Transverse colon (tissue), 4 donors: Measurements from ENCODE around the gene LKAAEAR1. TPM values are rescaled to one million over a fixed set of nuclear protein-coding genes. Genes with fewer than 3 reads are reported as not detected.
A peak's percentile ranks its signal among the peaks of the same experiment; 100 is the strongest.

Experiments
- DNase-seq: peaks from one replicate; pipeline ENCODE4 v3.0.0-alpha.2; 2019
- H3K27ac ChIP-seq, 4 donors: fragments of 200-600 bp; sonication (generic); 2 replicates each; pipeline ENCODE4 v1.5.1; 2016 to 2018; ENCODE audit warnings: inconsistent platforms in 4 of 4
- H3K27me3 ChIP-seq: fragments of 200-600 bp; sonication (generic); 2 replicates; pipeline ENCODE4 v1.5.1; 2017; ENCODE audit warnings: inconsistent platforms
- H3K36me3 ChIP-seq, 4 donors: fragments of 200-600 bp; sonication (generic); 2 replicates each; pipeline ENCODE4 v1.5.1; 2017 to 2019; ENCODE audit warnings: inconsistent platforms in 4 of 4
- H3K4me1 ChIP-seq, 4 donors: fragments of 200-600 bp; sonication (generic); 2 replicates each; pipeline ENCODE4 v1.5.1; 2017 to 2020; ENCODE audit warnings: inconsistent platforms in 4 of 4
- H3K4me3 ChIP-seq, 4 donors: fragments of 200-600 bp; sonication (generic); 1 replicate in 1 of 4; 2 replicates in 3 of 4; pipeline versions ENCODE4 v1.5.1 to v1.6.1; 2017 to 2019; ENCODE audit warnings: inconsistent platforms in 4 of 4
- H3K9me3 ChIP-seq, 2 donors: fragments of 200-600 bp; sonication (generic); 2 replicates each; pipeline ENCODE4 v1.5.1; 2017 to 2019; ENCODE audit warnings: inconsistent platforms in 2 of 2
- EP300 ChIP-seq: sonication (generic); formaldehyde crosslinking; IDR thresholded peaks from one replicate; pipeline ENCODE4 v1.6.1; 2017; ENCODE audit warnings: antibody characterized with exemption, low read depth
- POLR2A ChIP-seq: fragments of 450-650 bp; IDR thresholded peaks from one replicate; pipeline ENCODE4 v1.6.1; 2016; ENCODE audit warnings: antibody characterized with exemption, mild to moderate bottlenecking, moderate library complexity
- POLR2AphosphoS5 ChIP-seq, 3 donors: sonication (generic); formaldehyde crosslinking; IDR thresholded peaks; one replicate each; pipeline ENCODE4 v1.6.1; 2016; ENCODE audit warnings: antibody characterized with exemption in 3 of 3
- WGBS, 2 donors: methylation state at CpG; one replicate each; pipeline ENCODE4 v1.1.5; 2018; ENCODE audit warnings: low coverage in 1 of 2; 5-methylcytosine and 5-hydroxymethylcytosine counted together
- in situ Hi-C, 4 donors: fragments of 200-750 bp; cut with MboI; loops; one replicate each; pipeline versions ENCODE4 v1.15.0 to v1.15.1; 2017; ENCODE audit warnings: low sequenced_read_pairs in 3 of 4, low pct_ligation_motif_present in 1 of 4, low pct_unique_long_range_greater_than_20kb in 1 of 4
- intact Hi-C: fragments of 100-400 bp; cut with DNase I; formaldehyde crosslinking; loops from one replicate; pipeline ENCODE4 v1.15.1; 2023; ENCODE audit warnings: low total_unique reads
- total RNA-seq, 4 donors: library from RNA; depleted of rRNA; stranded (reverse); fragments of >200 nt; gene quantifications; one replicate each; pipeline ENCODE4 v1.1.0, GENCODE V29; 2016
- TF ChIP-seq, protein P1 (sequence below), 5 experiments: fragments of 200-600 bp in 3 of 5; fragments of 450-650 bp in 2 of 5; sonication (generic) in 3 of 5; IDR thresholded peaks; 1 replicate in 2 of 5; 2 replicates in 3 of 5; pipeline ENCODE4 v1.5.1; 2016 to 2017; ENCODE audit warnings: antibody characterized with exemption in 5 of 5, inconsistent platforms in 3 of 5, mild to moderate bottlenecking in 2 of 5, moderate library complexity in 1 of 5

LKAAEAR1 gene
- total RNA-seq, 4 donors from 2014 or later: not detected

DNA sequence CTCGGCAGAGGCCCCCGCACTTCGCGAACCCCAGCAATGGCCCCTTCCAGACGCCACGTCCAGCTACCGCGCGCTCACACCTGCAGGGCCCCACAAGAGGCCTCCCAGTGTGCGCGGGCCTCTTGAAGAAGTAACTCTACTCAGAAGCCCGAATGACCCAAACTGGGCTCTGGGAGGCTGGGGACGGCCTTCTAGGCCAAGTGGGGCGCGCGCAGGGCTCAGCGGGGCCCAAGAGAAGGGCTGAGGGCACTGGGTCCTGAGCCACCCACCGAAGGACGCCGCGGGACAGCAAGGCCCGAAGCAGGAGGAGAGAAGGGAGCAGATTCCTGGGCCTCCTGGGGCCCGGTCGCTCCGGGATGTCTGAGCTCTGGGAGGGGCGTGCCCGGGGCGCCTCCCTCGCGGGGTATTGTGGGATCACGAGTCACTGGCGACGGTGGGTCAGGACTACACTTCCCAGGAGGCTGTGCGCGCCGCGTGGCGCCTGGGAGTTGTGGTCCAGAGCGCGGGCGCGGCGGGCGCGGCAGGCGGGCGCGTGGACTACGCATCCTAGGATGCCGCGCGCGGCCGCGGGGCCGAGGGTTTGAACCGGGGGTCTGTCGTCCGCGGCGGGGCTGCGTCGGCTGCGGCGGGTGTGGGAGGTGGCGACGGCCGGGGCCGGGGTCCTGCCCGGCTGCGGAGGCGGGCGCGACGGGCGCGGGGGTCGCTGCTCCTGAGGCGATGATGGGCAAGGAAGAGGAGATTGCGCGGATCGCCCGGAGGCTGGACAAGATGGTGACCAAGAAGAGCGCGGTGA is 21.4 kb downstream of the LKAAEAR1 start, which contains the start of gene TCEA2:
Gene TCEA2 (plus strand): TSS at position 603 of the 793 bp plus-strand sequence. CDS start 115 bp downstream, at position 718.
- Histone ChIP-seq H3K4me3 (peak within 1 kb of the TSS; percentile 60 to 89 (median 72)), H3K27me3 (peaks cover 4% of the 10 kb centered on the region), H3K36me3 (no peaks in the 10 kb centered on the region), H3K4me1 (peaks cover 13 to 27% (median 20%) of the 10 kb centered on the region in 4 donors), H3K9me3 (no peaks in the 10 kb centered on the region), H3K27ac (peak within 1 kb of the TSS; percentile 76 to 88 (median 78))
- TF ChIP-seq EP300 (no peak), POLR2A (peak; percentile 73), POLR2AphosphoS5 (IDR thresholded peaks at IDR 0.05) (peak; percentile 57 to 79 (median 67))
- TF ChIP-seq, protein P1, sequence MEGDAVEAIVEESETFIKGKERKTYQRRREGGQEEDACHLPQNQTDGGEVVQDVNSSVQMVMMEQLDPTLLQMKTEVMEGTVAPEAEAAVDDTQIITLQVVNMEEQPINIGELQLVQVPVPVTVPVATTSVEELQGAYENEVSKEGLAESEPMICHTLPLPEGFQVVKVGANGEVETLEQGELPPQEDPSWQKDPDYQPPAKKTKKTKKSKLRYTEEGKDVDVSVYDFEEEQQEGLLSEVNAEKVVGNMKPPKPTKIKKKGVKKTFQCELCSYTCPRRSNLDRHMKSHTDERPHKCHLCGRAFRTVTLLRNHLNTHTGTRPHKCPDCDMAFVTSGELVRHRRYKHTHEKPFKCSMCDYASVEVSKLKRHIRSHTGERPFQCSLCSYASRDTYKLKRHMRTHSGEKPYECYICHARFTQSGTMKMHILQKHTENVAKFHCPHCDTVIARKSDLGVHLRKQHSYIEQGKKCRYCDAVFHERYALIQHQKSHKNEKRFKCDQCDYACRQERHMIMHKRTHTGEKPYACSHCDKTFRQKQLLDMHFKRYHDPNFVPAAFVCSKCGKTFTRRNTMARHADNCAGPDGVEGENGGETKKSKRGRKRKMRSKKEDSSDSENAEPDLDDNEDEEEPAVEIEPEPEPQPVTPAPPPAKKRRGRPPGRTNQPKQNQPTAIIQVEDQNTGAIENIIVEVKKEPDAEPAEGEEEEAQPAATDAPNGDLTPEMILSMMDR (IDR thresholded peaks at IDR 0.05): no peak
- intact Hi-C loops: no loop called here
- in situ Hi-C loops: no loop called here
- peak; percentile 97 for DNase-seq
- WGBS, 2 donors: 18% methylated on average over 41 of the region's 85 CpGs; no CpG with 5 or more reads in 1 of the 2 donors

DNA sequence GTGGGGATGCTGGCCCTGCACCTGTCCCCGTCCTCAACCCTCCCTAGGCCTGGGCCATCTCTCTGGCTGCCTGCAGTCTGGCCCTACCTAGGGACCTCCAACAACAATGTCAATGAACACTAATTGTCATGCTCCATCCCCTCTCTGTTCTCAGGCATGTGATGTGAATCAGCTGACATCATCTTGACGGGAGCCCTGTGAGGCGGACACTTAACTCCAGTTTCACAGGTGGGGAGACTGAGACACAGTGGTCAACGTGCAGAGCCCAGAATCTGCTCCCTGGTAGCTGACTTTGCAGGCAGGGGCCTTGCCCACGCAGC is 22.0 kb downstream of the LKAAEAR1 start:
- TF ChIP-seq POLR2AphosphoS5 (IDR thresholded peaks at IDR 0.05) (no peak), EP300 (no peak), POLR2A (no peak)
- TF ChIP-seq, protein P1 (IDR thresholded peaks at IDR 0.05): no peak
- WGBS, 2 donors: 78% methylated on average over 4 of the region's 5 CpGs; no CpG with 5 or more reads in 1 of the 2 donors
- Histone ChIP-seq H3K36me3 (no peaks in the 10 kb centered on the region), H3K4me1 (peaks cover 13 to 31% (median 20%) of the 10 kb centered on the region in 4 donors), H3K4me3 (peak overlapping the region in 3 of 4 donors; percentile 60 to 73 (median 71)), H3K27me3 (peaks cover 8% of the 10 kb centered on the region), H3K27ac (peak overlapping the region; percentile 76 to 88 (median 78)), H3K9me3 (no peaks in the 10 kb centered on the region)
- intact Hi-C loops (no loop called here), in situ Hi-C loops (no loop called here)
- no peak for DNase-seq

DNA sequence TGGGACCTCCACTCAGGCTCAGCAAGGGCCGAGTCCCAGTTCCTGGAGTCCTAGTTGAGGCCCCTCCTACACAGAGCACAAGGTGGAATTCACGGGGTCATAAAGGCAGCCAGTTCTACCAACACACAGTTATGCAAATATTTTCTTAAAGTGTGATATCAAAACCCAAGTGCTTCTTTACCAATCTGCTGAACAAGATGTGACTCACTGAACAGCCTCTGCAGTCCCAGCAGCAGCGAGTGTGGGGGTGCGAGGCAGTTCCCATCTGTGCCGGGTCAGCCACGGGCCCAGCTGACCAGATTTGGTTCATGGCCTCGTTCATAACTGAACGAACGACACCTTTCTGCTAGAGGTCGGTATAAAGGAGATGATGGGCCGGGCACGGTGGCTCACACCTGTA is 25.7 kb downstream of the LKAAEAR1 start:
- no peak overlapping the region for H3K27ac ChIP-seq
- peaks cover 39% of the 10 kb centered on the region for H3K27me3 ChIP-seq
- intact Hi-C loops (no loop called here), in situ Hi-C loops (no loop called here)
- H3K9me3 ChIP-seq: no peaks in the 10 kb centered on the region
- 33 to 53% methylated on average over 1 to 12 of the region's 12 CpGs for WGBS, 2 donors
- no peaks in the 10 kb centered on the region for H3K36me3 ChIP-seq
- DNase-seq: no peak
- H3K4me3 ChIP-seq: no peak overlapping the region
- H3K4me1 ChIP-seq: peaks cover 4 to 16% (median 8%) of the 10 kb centered on the region in 4 donors
- no peak for TF ChIP-seq POLR2AphosphoS5 (IDR thresholded peaks at IDR 0.05)
- TF ChIP-seq EP300: no peak
- TF ChIP-seq POLR2A: no peak
- TF ChIP-seq, protein P1 (IDR thresholded peaks at IDR 0.05): no peak

DNA sequence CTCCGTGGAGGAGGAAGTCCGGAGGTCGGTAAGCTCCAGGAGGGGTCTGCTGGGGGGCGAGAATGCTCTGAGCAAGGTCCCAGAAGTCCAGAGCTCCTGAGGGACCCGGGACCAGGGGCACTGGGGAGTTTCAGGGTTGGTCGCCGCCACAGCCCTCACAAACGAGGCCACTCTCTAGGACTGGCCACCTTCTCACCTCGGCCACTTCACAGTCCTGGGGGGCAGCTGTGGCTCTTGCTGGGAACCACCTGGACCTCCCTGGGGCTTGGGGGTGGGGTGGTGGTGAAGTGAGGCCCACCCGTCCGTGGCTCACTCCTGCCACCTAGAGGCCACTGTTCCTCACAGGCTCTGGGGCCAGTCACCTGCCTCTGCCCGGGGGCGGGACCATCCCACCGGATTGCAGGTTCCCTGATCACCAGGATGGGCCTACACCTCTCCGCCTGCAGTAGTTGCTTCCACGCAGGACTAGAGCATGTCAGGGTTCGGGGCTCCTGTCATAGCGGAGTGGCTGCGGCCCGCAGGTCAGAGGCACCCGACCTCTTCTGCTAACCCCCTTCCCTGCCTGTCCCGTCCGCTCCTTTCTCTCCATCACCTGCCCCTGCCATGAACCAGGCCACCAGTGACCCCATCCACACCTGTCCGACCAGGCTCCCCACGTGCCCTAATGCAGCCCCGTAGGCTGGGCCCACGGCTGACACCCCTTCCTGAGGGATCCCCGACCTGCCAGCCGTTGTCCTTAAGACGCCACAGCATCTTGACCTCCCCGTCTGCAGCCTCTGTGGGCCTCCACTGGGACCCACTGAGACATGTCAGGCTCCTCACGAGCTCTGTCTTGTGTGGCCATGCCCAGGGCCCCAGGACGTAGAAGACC is 26.3 kb downstream of the LKAAEAR1 start:
- H3K4me1 ChIP-seq: peaks cover 4 to 12% (median 5%) of the 10 kb centered on the region in 4 donors
- peak overlapping the region in 2 of 4 donors; percentile 17 to 32 for H3K27ac ChIP-seq
- peaks cover 46% of the 10 kb centered on the region for H3K27me3 ChIP-seq
- in situ Hi-C loops (no loop called here), intact Hi-C loops (no loop called here)
- H3K4me3 ChIP-seq: no peak overlapping the region
- peak; percentile 81 for DNase-seq
- WGBS, 2 donors: 30% methylated on average over 30 of the region's 33 CpGs; no CpG with 5 or more reads in 1 of the 2 donors
- TF ChIP-seq, protein P1 (IDR thresholded peaks at IDR 0.05): peak; percentile 72 to 85 (median 83)
- TF ChIP-seq POLR2AphosphoS5 (IDR thresholded peaks at IDR 0.05): no peak
- no peaks in the 10 kb centered on the region for H3K36me3 ChIP-seq
- H3K9me3 ChIP-seq: no peaks in the 10 kb centered on the region
